ENCODE data around the gene TTLL3. TPM values are rescaled to one million over a fixed set of nuclear protein-coding genes. Genes with fewer than 3 reads are reported as not detected.

The TTLL3 gene
- total and polyA plus RNA-seq, 2 of the 13 experiments (the other 11 are each of a cell fraction or from before 2014, with no cell fraction given): 9.5 to 51.2 TPM

DNA sequence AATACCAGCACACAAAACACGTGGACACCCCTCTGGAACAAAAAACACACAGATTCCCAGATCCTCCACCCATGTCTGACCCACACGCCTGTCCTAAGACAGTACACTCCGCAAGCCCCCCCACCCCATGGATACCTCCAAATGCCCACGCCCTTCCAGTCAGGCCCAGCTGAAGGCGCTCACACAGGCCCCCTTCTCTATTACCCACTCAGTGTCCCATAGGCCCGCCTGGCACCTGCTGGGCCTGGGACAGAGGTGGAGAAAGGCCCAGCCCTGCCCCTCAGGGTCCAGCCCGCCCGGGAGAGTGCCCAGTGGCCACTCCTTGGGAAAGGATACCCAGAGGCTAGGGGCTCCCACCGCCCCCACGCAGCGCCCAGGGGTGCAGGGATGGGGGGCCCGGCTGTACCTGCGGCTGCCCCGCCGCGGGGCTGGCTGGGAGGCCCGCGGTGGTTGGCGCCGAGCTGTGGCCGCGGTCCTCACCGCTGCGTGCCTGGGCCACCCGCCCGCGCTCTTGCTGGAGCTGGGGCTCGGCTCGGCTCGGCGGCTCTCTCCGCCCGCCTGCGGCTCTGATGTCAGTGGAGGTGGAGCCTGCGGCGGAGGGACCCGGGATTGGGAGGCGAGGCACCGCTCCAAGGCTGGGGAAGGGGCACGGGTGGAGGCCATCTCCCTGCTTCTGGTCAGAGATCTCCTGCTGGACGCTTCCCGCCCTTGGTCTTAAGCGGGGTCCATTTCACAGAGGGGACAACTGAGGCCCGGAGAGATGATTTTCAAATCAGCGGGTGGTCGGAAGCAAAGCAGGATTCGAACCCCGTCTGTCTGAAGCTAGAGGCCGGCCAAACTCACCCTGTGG is 40.4 kb upstream of the TTLL3 start, which contains the start of gene CAMK1 (continued):
- no peak; the same call in 1 of the 2 replicates for TF ChIP-seq ZNF460 (CRISPR knock-in tag; IDR thresholded peaks at IDR 0.05; ENCODE audit: borderline replicate concordance)
- TF ChIP-seq, protein P1, sequence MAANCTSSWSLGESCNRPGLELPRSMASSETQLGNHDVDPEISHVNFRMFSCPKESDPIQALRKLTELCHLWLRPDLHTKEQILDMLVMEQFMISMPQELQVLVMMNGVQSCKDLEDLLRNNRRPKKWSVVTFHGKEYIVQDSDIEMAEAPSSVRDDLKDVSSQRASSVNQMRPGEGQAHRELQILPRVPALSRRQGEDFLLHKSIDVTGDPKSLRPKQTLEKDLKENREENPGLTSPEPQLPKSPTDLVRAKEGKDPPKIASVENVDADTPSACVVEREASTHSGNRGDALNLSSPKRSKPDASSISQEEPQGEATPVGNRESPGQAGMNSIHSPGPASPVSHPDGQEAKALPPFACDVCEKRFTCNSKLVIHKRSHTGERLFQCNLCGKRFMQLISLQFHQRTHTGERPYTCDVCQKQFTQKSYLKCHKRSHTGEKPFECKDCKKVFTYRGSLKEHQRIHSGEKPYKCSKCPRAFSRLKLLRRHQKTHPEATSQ (CRISPR knock-in tag; IDR thresholded peaks at IDR 0.05; ENCODE audit: borderline replicate concordance): no peak
- TF ChIP-seq ZNF709 (CRISPR knock-in tag; IDR thresholded peaks at IDR 0.05): no peak
- TF ChIP-seq ZNF724P (CRISPR knock-in tag; IDR thresholded peaks at IDR 0.05; ENCODE audit: borderline replicate concordance): no peak
- TF ChIP-seq ONECUT2 (CRISPR knock-in tag; IDR thresholded peaks at IDR 0.05): no peak
- no peak for TF ChIP-seq ZSCAN9 (CRISPR knock-in tag; IDR thresholded peaks at IDR 0.05; ENCODE audit: borderline replicate concordance)
- TF ChIP-seq, protein P2, sequence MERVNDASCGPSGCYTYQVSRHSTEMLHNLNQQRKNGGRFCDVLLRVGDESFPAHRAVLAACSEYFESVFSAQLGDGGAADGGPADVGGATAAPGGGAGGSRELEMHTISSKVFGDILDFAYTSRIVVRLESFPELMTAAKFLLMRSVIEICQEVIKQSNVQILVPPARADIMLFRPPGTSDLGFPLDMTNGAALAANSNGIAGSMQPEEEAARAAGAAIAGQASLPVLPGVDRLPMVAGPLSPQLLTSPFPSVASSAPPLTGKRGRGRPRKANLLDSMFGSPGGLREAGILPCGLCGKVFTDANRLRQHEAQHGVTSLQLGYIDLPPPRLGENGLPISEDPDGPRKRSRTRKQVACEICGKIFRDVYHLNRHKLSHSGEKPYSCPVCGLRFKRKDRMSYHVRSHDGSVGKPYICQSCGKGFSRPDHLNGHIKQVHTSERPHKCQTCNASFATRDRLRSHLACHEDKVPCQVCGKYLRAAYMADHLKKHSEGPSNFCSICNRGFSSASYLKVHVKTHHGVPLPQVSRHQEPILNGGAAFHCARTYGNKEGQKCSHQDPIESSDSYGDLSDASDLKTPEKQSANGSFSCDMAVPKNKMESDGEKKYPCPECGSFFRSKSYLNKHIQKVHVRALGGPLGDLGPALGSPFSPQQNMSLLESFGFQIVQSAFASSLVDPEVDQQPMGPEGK (CRISPR knock-in tag; IDR thresholded peaks at IDR 0.05): peak; percentile 13; the same call in 1 of the 2 replicates
- no peak for TF ChIP-seq PRPF4 (IDR thresholded peaks at IDR 0.05; ENCODE audit: low read depth, low read length, poor library complexity, severe bottlenecking)
- no peak for TF ChIP-seq RELA (CRISPR knock-in tag; IDR thresholded peaks at IDR 0.05)
- TF ChIP-seq MBNL3 (CRISPR knock-in tag; conservative IDR thresholded peaks at IDR 0.05): no peak
- TF ChIP-seq MED13 (CRISPR knock-in tag; IDR thresholded peaks at IDR 0.05): no peak
- TF ChIP-seq ZNF816 (CRISPR knock-in tag; IDR thresholded peaks at IDR 0.05; ENCODE audit: borderline replicate concordance): no peak
- no peak for TF ChIP-seq ZNF136 (CRISPR knock-in tag; IDR thresholded peaks at IDR 0.05; ENCODE audit: low read depth)
- no peak for TF ChIP-seq MEF2D (CRISPR knock-in tag; IDR thresholded peaks at IDR 0.05)
- TF ChIP-seq SIN3B (IDR thresholded peaks at IDR 0.05; ENCODE audit: low read length): no peak
- TF ChIP-seq ZFP36 (IDR thresholded peaks at IDR 0.05; ENCODE audit: borderline replicate concordance, low read depth, low read length, partially characterized antibody): no peak
- no peak for TF ChIP-seq YEATS2 (CRISPR knock-in tag; IDR thresholded peaks at IDR 0.05; ENCODE audit: borderline replicate concordance)
- TF ChIP-seq, protein P3, sequence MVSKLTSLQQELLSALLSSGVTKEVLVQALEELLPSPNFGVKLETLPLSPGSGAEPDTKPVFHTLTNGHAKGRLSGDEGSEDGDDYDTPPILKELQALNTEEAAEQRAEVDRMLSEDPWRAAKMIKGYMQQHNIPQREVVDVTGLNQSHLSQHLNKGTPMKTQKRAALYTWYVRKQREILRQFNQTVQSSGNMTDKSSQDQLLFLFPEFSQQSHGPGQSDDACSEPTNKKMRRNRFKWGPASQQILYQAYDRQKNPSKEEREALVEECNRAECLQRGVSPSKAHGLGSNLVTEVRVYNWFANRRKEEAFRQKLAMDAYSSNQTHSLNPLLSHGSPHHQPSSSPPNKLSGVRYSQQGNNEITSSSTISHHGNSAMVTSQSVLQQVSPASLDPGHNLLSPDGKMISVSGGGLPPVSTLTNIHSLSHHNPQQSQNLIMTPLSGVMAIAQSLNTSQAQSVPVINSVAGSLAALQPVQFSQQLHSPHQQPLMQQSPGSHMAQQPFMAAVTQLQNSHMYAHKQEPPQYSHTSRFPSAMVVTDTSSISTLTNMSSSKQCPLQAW (CRISPR knock-in tag; IDR thresholded peaks at IDR 0.05): peak; percentile 8; the same call in 1 of the 2 replicates
- TF ChIP-seq, protein P4, sequence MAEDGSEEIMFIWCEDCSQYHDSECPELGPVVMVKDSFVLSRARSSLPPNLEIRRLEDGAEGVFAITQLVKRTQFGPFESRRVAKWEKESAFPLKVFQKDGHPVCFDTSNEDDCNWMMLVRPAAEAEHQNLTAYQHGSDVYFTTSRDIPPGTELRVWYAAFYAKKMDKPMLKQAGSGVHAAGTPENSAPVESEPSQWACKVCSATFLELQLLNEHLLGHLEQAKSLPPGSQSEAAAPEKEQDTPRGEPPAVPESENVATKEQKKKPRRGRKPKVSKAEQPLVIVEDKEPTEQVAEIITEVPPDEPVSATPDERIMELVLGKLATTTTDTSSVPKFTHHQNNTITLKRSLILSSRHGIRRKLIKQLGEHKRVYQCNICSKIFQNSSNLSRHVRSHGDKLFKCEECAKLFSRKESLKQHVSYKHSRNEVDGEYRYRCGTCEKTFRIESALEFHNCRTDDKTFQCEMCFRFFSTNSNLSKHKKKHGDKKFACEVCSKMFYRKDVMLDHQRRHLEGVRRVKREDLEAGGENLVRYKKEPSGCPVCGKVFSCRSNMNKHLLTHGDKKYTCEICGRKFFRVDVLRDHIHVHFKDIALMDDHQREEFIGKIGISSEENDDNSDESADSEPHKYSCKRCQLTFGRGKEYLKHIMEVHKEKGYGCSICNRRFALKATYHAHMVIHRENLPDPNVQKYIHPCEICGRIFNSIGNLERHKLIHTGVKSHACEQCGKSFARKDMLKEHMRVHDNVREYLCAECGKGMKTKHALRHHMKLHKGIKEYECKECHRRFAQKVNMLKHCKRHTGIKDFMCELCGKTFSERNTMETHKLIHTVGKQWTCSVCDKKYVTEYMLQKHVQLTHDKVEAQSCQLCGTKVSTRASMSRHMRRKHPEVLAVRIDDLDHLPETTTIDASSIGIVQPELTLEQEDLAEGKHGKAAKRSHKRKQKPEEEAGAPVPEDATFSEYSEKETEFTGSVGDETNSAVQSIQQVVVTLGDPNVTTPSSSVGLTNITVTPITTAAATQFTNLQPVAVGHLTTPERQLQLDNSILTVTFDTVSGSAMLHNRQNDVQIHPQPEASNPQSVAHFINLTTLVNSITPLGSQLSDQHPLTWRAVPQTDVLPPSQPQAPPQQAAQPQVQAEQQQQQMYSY (CRISPR knock-in tag; IDR thresholded peaks at IDR 0.05): no peak
- no peak for TF ChIP-seq ZNF335 (CRISPR knock-in tag; IDR thresholded peaks at IDR 0.05)
- TF ChIP-seq ZBTB3 (CRISPR knock-in tag; IDR thresholded peaks at IDR 0.05; ENCODE audit: borderline replicate concordance, low read depth): no peak; the same call in 1 of the 2 replicates

Data from HepG2 (cell line).